LoVo (cell line): Measurements from ENCODE around the gene CEP290.
"Not testable (repeated sequence)": the region's sequence is repeated elsewhere in the genome, so short reads cannot be mapped to it uniquely, and the experiment has no call there.

Experiments used
- DNase-seq: peaks from one replicate; pipeline ENCODE4 v3.0.0-alpha.2; 2016; ENCODE audit warnings: low spot score

CEP290 gene

DNA sequence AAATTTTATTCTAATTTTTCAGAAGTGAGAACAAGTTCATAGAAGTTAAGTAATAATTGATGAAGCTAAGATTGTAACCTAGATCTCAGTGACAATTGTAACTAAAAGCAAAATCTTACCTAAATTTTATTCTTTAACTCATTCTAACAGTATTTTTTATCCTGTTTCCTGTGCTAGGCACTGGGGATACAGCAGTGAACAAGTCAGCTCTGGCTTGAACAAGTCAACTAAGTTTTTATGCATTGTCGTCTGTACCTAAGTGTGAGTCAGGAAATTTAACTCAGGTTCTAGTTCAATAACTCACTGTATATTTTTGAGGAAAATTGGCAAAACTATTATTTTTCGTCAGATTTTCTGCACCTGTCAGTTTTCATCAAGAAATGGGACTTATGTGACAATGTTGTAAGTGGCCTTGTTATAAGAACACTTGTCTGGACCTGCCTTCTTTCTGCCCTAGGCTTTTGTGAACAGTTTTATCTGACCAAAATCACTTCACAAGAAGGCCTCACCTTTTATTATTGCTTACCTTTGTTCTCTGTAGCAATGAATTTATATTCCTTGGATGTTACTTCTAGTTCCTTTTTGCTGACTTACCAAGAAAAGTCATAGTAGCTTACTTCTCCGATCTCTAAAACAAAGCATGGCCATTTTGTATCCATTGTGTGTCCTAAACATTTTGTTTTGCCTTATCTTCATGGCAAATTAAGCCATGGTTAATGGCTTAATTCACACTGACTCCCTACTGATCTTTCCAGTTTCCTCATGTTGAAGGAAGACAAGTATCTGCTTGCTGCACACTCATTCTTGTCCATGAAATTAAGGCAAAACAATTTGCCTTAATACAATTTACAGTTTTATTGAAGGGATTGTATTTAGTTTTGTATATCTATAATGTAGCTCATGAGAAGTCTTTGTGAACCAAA lies 2.9 kb upstream of the CEP290 start:
- DNase-seq = no peak

- DNase-seq = no peak
These were observed 2.1 kb upstream of the CEP290 start for GRCh38 chr12:88144037-88144436.

- DNase-seq = peak; percentile 38
These were observed 713 bp upstream of the CEP290 start for GRCh38 chr12:88142610-88142991.

GRCh38 chr12:88141425-88141773 lies 489 bp downstream of the CEP290 start:
- no peak for DNase-seq

DNA sequence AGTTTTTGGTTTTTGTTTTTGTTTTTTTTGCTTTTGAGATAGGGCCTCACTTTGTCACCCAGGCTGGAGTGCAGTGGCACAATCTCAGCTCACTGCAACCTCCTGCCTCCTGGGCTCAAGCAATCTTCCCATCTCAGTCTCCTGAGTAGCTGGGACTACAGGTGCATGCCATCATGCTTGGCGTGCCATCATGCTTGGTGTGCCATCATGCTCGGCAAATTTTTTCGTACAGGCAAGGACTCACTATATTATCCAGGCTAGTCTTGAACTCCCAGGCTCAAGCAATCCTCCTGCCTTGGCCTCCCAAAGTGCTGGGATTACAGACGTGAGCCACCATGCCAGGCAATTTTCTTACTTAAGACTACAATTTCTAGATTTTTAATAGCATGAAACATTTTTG lies 2.2 kb downstream of the CEP290 start:
- DNase-seq = not testable (repeated sequence)

DNA sequence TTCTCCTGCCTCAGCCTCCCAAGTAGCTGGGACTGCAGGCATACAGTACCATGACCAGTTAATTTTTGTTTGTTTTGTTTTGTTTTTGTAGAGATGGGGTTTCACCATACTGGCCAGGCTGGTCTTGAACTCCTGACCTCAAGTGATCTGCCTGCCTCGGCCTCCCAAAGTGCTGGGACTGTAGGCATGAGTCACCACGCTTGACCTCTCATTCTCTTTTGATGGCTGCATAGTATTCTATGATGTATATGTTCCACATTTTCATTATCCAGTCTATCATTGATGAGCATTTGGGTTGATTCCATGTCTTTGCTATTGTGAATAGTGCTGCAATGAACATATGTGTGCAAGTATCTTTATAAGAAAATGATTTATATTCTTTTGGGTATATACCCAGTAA lies 8.7 kb downstream of the CEP290 start:
- not testable (repeated sequence) for DNase-seq

GRCh38 chr12:88132392-88132791 lies 9.5 kb downstream of the CEP290 start:
- no peak for DNase-seq

DNA sequence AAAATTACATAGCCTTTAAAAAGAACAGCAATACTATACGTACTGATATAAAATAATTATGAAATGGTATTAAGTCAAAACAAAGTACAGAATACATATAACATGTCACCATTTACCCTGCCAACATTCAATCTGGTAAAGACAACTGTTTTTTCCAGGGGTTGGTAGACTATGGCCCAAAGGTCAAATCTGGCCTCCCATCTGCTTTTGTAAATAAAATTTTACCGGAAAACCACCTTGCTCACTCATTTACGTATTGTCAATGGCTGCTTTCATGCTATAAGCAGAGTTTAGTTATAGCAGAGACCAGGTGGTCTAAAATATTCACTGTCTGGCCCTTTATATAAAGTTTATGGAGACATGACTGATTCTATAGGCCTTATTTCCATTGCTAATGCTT lies 14.0 kb downstream of the CEP290 start:
- DNase-seq = no peak

- no peak for DNase-seq
These were observed 14.8 kb downstream of the CEP290 start for GRCh38 chr12:88127099-88127498.

- DNase-seq = no peak
These were observed 19.2 kb downstream of the CEP290 start for GRCh38 chr12:88122666-88123065.

- no peak for DNase-seq
These were observed 28.0 kb downstream of the CEP290 start for GRCh38 chr12:88113871-88114270.

DNA sequence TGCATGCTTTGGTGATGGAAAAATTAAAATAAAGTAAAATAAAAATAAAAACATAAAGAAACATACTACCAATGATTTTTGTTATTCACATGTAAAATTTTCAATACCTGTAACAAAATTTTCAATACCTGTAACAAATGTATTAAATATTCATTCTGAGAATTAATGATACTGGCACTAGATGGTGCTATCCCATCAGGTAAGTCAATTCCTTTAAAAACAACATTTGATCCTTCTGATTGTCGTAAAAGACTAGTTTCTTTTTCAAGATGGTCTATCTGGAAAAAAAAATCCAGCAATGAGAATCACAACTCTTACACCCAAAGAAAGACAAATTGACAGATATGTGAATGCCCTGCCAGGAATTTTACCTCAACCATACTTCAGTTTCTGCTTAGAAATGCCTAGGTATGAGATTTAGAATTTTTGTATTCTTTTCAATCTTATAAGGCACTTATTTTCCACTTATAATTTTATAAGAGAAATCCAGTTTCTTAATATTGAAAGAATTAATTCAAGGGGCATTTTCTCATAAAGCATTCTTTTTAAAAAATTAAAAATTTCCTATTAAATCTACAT lies 30.7 kb downstream of the CEP290 start:
- peak; percentile 78 for DNase-seq

DNA sequence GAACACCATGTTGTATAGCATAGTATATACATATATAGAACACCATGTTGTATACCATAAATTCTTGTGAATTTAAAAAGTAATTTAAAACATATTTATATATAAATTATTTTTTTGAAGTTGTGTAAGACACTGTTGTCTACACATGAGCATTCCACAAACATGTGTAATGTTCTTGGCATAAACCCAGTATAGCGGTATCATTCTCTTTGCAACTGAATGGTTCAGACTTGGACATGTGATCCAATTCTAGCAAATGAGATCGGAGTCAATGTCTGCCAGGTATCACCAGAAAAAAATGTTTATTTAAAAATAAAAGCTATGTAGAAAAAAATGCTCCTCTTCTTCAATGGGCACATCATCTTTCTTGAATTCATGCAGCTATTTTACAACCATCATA lies 33.9 kb downstream of the CEP290 start:
- no peak for DNase-seq

DNA sequence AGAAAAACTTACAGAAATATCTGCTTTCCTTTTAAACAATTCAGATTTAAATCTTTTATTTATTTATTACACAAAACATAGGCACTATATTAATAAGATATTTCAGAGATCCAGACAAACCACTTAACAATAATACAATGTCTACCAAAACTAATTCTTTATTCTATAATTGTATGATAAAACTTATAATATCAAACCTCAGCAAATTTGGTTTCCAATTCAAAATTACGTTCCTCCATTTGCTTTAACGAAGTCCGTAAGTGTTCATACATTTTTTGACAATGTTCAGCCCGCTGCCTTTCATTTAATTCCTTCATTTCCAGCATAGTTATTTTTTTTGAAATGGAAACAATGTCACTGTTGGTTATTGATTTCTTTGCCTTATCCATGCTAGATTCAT lies 48.3 kb downstream of the CEP290 start:
- DNase-seq = no peak

GRCh38 chr12:88092771-88093170 lies 49.1 kb downstream of the CEP290 start:
- DNase-seq = no peak

- no peak for DNase-seq
These were observed 57.7 kb downstream of the CEP290 start for GRCh38 chr12:88084210-88084609.

DNA sequence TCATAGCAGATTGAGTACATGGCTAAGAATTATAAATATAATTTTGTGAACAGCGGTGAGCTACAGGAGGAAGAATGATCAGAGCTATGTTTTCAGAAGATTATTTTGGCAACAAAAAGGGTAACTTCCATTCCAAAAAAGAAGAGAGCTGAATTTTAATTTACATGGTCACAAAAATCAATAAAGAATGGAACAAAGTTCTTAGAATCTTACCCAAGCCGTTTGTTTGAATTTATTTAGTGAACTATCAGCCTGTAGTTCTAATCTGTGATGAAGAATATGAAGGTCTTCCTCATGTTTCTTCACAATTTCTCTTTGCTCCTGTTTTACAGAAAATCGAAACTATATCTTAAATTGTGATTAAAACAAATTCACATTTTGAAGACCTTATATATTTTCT lies 58.3 kb downstream of the CEP290 start:
- DNase-seq = no peak

GRCh38 chr12:88081247-88081646 lies 60.6 kb downstream of the CEP290 start:
- no peak for DNase-seq

GRCh38 chr12:88067301-88067700 lies 74.6 kb downstream of the CEP290 start:
- DNase-seq = no peak

DNA sequence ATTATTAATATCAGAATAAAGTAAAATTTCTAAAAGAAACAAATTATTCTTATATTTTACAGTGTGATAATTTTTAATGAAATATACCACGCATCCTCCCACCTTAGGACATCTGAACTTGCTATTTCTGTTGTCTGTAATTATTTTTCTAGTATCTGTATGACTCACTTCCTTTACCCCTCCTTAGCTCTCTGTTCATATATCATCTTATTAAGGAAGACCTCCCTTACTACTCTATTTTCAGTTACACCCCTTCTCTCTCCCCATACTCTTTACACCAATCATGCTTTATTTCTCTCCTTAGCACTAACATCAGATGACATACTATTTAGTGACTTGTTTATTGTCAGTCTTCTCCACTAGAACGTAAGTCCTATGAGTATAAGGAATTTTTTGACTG lies 78.5 kb downstream of the CEP290 start:
- DNase-seq = no peak

DNA sequence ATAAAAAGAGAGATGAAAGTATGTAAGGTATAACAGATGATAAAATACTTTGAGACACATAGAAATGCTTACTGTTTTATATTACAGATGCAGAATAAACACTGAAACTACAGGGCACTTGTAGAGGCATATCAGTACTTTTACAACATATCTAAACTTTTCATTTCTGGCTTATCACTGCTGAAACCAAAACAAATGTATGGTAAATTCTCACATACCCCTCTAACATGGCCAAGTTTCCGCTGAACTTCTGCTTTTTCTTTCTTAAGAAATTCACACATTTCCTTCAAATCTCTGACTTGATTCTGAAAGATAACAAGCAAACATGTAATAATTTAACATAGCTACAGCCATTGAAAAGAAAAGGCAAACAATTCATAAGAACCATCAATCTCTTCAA lies 79.4 kb downstream of the CEP290 start:
- DNase-seq = no peak

DNA sequence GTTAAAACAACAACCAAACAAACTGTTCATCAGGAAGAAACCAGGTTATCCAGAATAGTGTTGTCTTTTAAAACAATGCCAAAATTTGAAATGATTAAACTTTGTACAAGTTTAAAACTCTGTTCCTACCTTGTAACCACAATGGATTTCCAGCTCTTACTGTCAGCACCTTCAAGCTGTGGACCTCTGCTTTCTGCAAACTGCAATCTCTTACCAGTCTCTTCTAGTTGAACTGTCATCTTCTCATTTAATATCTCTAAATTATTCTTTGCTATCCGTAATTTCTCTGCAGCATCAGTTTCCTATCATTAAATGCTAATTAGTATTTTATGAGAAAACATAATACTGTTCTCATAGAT lies 83.2 kb downstream of the CEP290 start:
- no peak for DNase-seq

DNA sequence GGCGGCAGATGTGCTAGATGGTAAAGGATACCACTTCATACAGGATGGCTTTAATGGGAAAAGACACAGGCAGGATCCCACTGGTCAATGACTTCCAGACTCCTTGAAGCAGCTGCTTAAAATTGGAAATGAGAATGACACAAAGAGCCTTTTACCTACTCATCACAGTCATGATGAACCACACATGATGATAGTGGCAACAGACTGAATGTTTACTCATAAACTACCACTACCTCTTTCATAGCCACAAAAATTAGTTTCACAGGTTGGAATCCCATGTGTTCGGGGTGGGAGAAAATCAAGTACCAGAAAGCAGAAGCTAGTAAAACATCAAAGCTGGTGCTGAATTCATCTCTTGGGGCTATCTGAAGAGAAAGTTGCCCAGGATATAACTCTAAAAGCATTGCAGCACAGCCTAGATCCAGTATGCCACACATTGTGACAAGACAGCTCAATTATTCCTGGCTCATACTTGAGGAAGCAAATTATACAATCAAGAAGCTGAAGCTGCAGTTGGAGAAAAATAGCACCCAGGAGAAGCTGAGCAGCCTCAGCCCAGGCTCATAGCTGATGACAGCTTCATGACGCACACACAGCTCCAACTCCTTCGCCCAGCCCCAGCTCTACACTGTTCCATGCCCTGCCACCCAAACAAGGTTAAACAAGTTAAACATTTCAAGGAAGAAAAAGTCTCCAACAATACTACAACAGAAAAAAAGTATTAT lies 83.7 kb downstream of the CEP290 start:
- DNase-seq = no peak
